HepG2 (cell line): ENCODE measurements around the gene VKORC1L1. TPM values are rescaled to one million over a fixed set of nuclear protein-coding genes. Genes with fewer than 3 reads are reported as not detected.

Source experiments
- DBP ChIP-seq: sonication (generic); formaldehyde crosslinking; IDR thresholded peaks from 2 replicates; pipeline ENCODE4 v1.4.0; 2020; ENCODE audit warnings: missing genetic modification reagents; ENCODE audit errors: not compliant biosample characterization
- EZH2 ChIP-seq: conservative IDR thresholded peaks from 2 replicates; pipeline ENCODE4 v1.6.1; 2012; ENCODE audit warnings: mild to moderate bottlenecking, low read depth, low read length, moderate library complexity
- GMEB2 ChIP-seq: IDR thresholded peaks from 2 replicates; pipeline ENCODE4 v1.6.1; 2016; ENCODE audit warnings: missing biosample characterization, missing genetic modification reagents, low read depth
- HNF1A ChIP-seq, 2 experiments: sonication (generic) in 1 of 2; formaldehyde crosslinking in 1 of 2; IDR thresholded peaks; 2 replicates each; pipeline versions ENCODE4 v1.4.0 to v1.6.1; 2016 to 2020; ENCODE audit warnings: borderline replicate concordance in 1 of 2, low read depth in 1 of 2, mild to moderate bottlenecking in 1 of 2, missing genetic modification reagents in 1 of 2
- IRX3 ChIP-seq: sonication (generic); formaldehyde crosslinking; IDR thresholded peaks from 2 replicates; pipeline ENCODE4 v1.8.1; 2023; ENCODE audit warnings: mild to moderate bottlenecking, low read depth, missing genetic modification reagents, borderline replicate concordance
- JUND ChIP-seq: sonication (generic); formaldehyde crosslinking; IDR thresholded peaks from 2 replicates; pipeline ENCODE4 v1.8.0; 2022; ENCODE audit warnings: mild to moderate bottlenecking, missing genetic modification reagents
- TP53 ChIP-seq: sonication (generic); formaldehyde crosslinking; conservative IDR thresholded peaks from 2 replicates; pipeline ENCODE4 v1.4.0; 2020; ENCODE audit warnings: missing genetic modification reagents
- USF2 ChIP-seq, 2 experiments: sonication (generic) in 1 of 2; formaldehyde crosslinking in 1 of 2; IDR thresholded peaks; 2 replicates each; pipeline versions ENCODE4 v1.5.1 to v1.6.1; 2011 to 2020; ENCODE audit warnings: borderline replicate concordance in 1 of 2, low read depth in 1 of 2, low read length in 1 of 2, mild to moderate bottlenecking in 1 of 2, missing genetic modification reagents in 1 of 2, moderate library complexity in 1 of 2
- ZNF235 ChIP-seq: sonication (generic); formaldehyde crosslinking; IDR thresholded peaks from 2 replicates; pipeline ENCODE4 v1.8.1; 2023; ENCODE audit warnings: mild to moderate bottlenecking, missing genetic modification reagents, borderline replicate concordance
- ZNF605 ChIP-seq: sonication (generic); formaldehyde crosslinking; IDR thresholded peaks from 2 replicates; pipeline ENCODE4 v1.8.0; 2022; ENCODE audit warnings: mild to moderate bottlenecking, missing genetic modification reagents
- ZNF747 ChIP-seq: sonication (generic); formaldehyde crosslinking; IDR thresholded peaks from 2 replicates; pipeline ENCODE4 v1.8.1; 2023; ENCODE audit warnings: missing genetic modification reagents, mild to moderate bottlenecking, borderline replicate concordance
- ZNF784 ChIP-seq: sonication (generic); formaldehyde crosslinking; IDR thresholded peaks from 2 replicates; pipeline ENCODE4 v1.5.1; 2020; ENCODE audit warnings: missing genetic modification reagents, mild to moderate bottlenecking, borderline replicate concordance
- polyA plus RNA-seq, 8 experiments: library from polyadenylated mRNA; depleted of rRNA in 3 of 8; stranded (reverse) in 7 of 8; unstranded in 1 of 8; fragments of >200 nt; fragmentation: Illumina TruSeq in 4 of 8; extraction: Trizol in 4 of 8; gene quantifications; 2 replicates each; pipeline versions ENCODE4 v1.2.1 to v1.2.3, GENCODE V29; 2011 to 2016; ENCODE audit warnings: low read depth in 4 of 8, missing spikeins in 1 of 8, mixed read lengths in 1 of 8; ENCODE audit not compliant: insufficient read depth in 1 of 8
- total RNA-seq, 5 experiments: library from RNA; depleted of rRNA; stranded (reverse); fragments of >200 nt; fragmentation: Illumina TruSeq; extraction: Trizol; gene quantifications; 2 replicates each; pipeline ENCODE4 v1.2.3, GENCODE V29; 2016; ENCODE audit warnings: low read depth in 1 of 5

VKORC1L1 gene
- total and polyA plus RNA-seq, 2 of the 13 experiments (the other 11 are each of a cell fraction or from before 2014, with no cell fraction given) = 13.9 to 16.5 TPM

- TF ChIP-seq USF2 (IDR thresholded peaks at IDR 0.05; ENCODE audit: low read depth, low read length) (peak; percentile 57), USF2 (CRISPR knock-in tag; IDR thresholded peaks at IDR 0.05; ENCODE audit: borderline replicate concordance) (peak; percentile 83; the same call in 1 of the 2 replicates), EZH2 (no peak), GMEB2 (CRISPR knock-in tag) (peak; percentile 86), ZNF605 (CRISPR knock-in tag) (peak; percentile 96), HNF1A (IDR thresholded peaks at IDR 0.05; ENCODE audit: low read depth) (no peak), HNF1A (CRISPR knock-in tag; IDR thresholded peaks at IDR 0.05; ENCODE audit: borderline replicate concordance) (peak; percentile 75; the same call in 1 of the 2 replicates), ZNF784 (peak; percentile 75; the same call in 1 of the 2 replicates), DBP (CRISPR knock-in tag) (peak; percentile 71), IRX3 (peak; percentile 96), ZNF235 (CRISPR knock-in tag) (no peak), TP53 (CRISPR knock-in tag) (no peak; the same call in 1 of the 2 replicates), ZNF747 (peak; percentile 95), JUND (CRISPR knock-in tag) (0 out of 2 replicates have a peak, but pooled peaks have one; percentile 1)
These were observed 109.3 kb downstream of the VKORC1L1 start, which contains the start of gene GUSB (continued) for GRCh38 chr7:65981965-65982792.
